ENCODE data around the gene SFT2D2.

Gene SFT2D2

GRCh38 chr1:168293356-168293755, 67.6 kb downstream of the SFT2D2 start:
- DNase-seq (ENCODE audit: insufficient read length, low spot score) (no peak), FAIRE-seq (no peak)
- TF ChIP-seq POU2F2 (IDR thresholded peaks at IDR 0.05; ENCODE audit: low read depth, low read length) = no peak

- DNase-seq (ENCODE audit: insufficient read length, low spot score) = no peak
- TF ChIP-seq TAF1 (IDR thresholded peaks at IDR 0.05; ENCODE audit: low read depth, low read length) (no peak), SPI1 (IDR thresholded peaks at IDR 0.05; ENCODE audit: low read depth, low read length) (no peak), POU2F2 (IDR thresholded peaks at IDR 0.05; ENCODE audit: low read depth, low read length) (no peak), POLR2A (IDR thresholded peaks at IDR 0.05; ENCODE audit: low read depth, low read length) (no peak), POLR2AphosphoS5 (IDR thresholded peaks at IDR 0.05; ENCODE audit: low read depth, low read length) (no peak), PAX5 (IDR thresholded peaks at IDR 0.05; ENCODE audit: insufficient read depth, low read length, severe bottlenecking) (no peak)
- FAIRE-seq = no peak
Observed at GRCh38 chr1:168295411-168296114, 69.8 kb downstream of the SFT2D2 start.

GRCh38 chr1:168297019-168297730, 71.4 kb downstream of the SFT2D2 start:
- TF ChIP-seq POU2F2 (IDR thresholded peaks at IDR 0.05; ENCODE audit: low read depth, low read length) = no peak
- TF ChIP-seq SPI1 (IDR thresholded peaks at IDR 0.05; ENCODE audit: low read depth, low read length) = no peak
- TF ChIP-seq POLR2AphosphoS5 (IDR thresholded peaks at IDR 0.05; ENCODE audit: low read depth, low read length) = no peak
- no peak for TF ChIP-seq TAF1 (IDR thresholded peaks at IDR 0.05; ENCODE audit: low read depth, low read length)
- no peak for TF ChIP-seq POLR2A (IDR thresholded peaks at IDR 0.05; ENCODE audit: low read depth, low read length)
- no peak for TF ChIP-seq PAX5 (IDR thresholded peaks at IDR 0.05; ENCODE audit: insufficient read depth, low read length, severe bottlenecking)
- FAIRE-seq (no peak), DNase-seq (ENCODE audit: insufficient read length, low spot score) (no peak)

- no peak for TF ChIP-seq PAX5 (IDR thresholded peaks at IDR 0.05; ENCODE audit: insufficient read depth, low read length, severe bottlenecking)
- no peak for TF ChIP-seq SPI1 (IDR thresholded peaks at IDR 0.05; ENCODE audit: low read depth, low read length)
- no peak for TF ChIP-seq POLR2A (IDR thresholded peaks at IDR 0.05; ENCODE audit: low read depth, low read length)
- TF ChIP-seq POLR2AphosphoS5 (IDR thresholded peaks at IDR 0.05; ENCODE audit: low read depth, low read length) = no peak
- no peak for TF ChIP-seq TAF1 (IDR thresholded peaks at IDR 0.05; ENCODE audit: low read depth, low read length)
- no peak for TF ChIP-seq POU2F2 (IDR thresholded peaks at IDR 0.05; ENCODE audit: low read depth, low read length)
- FAIRE-seq (no peak), DNase-seq (ENCODE audit: insufficient read length, low spot score) (no peak)
Observed at GRCh38 chr1:168298446-168298845, 72.6 kb downstream of the SFT2D2 start.

GRCh38 chr1:168300626-168301025, 74.8 kb downstream of the SFT2D2 start:
- FAIRE-seq (no peak), DNase-seq (ENCODE audit: insufficient read length, low spot score) (no peak)
- TF ChIP-seq POLR2A (IDR thresholded peaks at IDR 0.05; ENCODE audit: low read depth, low read length) = no peak
- no peak for TF ChIP-seq TAF1 (IDR thresholded peaks at IDR 0.05; ENCODE audit: low read depth, low read length)
- no peak for TF ChIP-seq POU2F2 (IDR thresholded peaks at IDR 0.05; ENCODE audit: low read depth, low read length)
- TF ChIP-seq PAX5 (IDR thresholded peaks at IDR 0.05; ENCODE audit: insufficient read depth, low read length, severe bottlenecking) = no peak
- TF ChIP-seq POLR2AphosphoS5 (IDR thresholded peaks at IDR 0.05; ENCODE audit: low read depth, low read length) = no peak
- TF ChIP-seq SPI1 (IDR thresholded peaks at IDR 0.05; ENCODE audit: low read depth, low read length) = no peak

- no peak for FAIRE-seq
- DNase-seq (ENCODE audit: insufficient read length, low spot score) = no peak
- TF ChIP-seq POLR2AphosphoS5 (IDR thresholded peaks at IDR 0.05; ENCODE audit: low read depth, low read length) (no peak), TAF1 (IDR thresholded peaks at IDR 0.05; ENCODE audit: low read depth, low read length) (no peak), POLR2A (IDR thresholded peaks at IDR 0.05; ENCODE audit: low read depth, low read length) (no peak), SPI1 (IDR thresholded peaks at IDR 0.05; ENCODE audit: low read depth, low read length) (no peak), POU2F2 (IDR thresholded peaks at IDR 0.05; ENCODE audit: low read depth, low read length) (no peak), PAX5 (IDR thresholded peaks at IDR 0.05; ENCODE audit: insufficient read depth, low read length, severe bottlenecking) (no peak)
Observed at GRCh38 chr1:168301664-168302320, 76.0 kb downstream of the SFT2D2 start.
